GM18498 (cell line): ENCODE data around the gene PDE4D.

ENCODE experiments used
- ATAC-seq: cut with Tn5 transposase; IDR thresholded peaks from one replicate; pipeline ENCODE4 v1.9.1; 2021; ENCODE audit warnings: mild to moderate bottlenecking, moderate library complexity; ENCODE audit not compliant: unreplicated experiment

PDE4D gene

GRCh38 chr5:59893429-59894227, at the start of gene PDE4D:
PDE4D (minus strand) TSS chr5:59893726.
- no peak for ATAC-seq

- no peak for ATAC-seq
Observed at GRCh38 chr5:59937633-59938032, 44.1 kb upstream of the PDE4D start.

- no peak for ATAC-seq
Observed at GRCh38 chr5:59923465-59923864, 29.9 kb upstream of the PDE4D start.

- ATAC-seq: no peak
Observed at GRCh38 chr5:59922220-59922619, 28.7 kb upstream of the PDE4D start.

- no peak for ATAC-seq
Observed at GRCh38 chr5:59921816-59922215, 28.3 kb upstream of the PDE4D start.

DNA sequence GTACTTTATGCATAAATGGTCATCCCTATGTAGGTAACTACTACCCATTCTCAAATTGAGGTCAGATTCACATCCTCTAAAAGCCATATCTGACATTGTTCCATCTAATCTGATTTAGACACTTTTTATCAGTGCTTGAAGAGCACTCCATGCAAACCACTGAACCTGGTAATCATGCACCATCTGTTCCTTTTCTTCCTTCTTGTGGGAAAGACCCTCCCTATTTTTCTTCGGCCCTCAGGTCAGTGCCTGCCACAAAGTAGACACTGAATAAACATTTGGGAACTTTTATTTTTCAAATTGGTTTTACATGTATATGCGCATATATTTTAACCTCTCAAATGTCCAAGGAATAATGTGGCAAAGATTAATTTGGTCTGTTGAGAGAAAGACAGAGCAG, 26.0 kb upstream of the PDE4D start:
- no peak for ATAC-seq

GRCh38 chr5:59917121-59917520, 23.6 kb upstream of the PDE4D start:
- ATAC-seq: no peak

DNA sequence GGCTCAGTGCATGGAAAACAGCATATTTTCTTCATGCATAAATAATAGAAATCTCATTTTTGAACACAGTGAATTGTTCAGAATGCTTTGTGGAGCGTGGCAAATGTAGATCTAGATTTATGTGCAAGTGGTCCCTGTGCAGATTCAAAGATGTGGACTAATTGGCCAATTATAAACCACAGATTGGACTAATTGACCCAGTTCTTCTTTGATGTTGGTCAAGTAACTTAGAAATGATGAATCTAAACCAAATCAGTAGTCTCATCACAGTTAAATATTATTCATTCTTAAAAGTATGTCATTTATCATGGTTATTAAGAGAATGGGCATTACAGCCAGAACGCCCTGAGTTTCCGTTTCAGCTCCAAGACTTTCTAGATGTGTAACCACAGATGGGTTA, 11.7 kb upstream of the PDE4D start:
- ATAC-seq: no peak

GRCh38 chr5:59897075-59897474, 3.5 kb upstream of the PDE4D start:
- no peak for ATAC-seq

- ATAC-seq: no peak
Observed at GRCh38 chr5:59891962-59892643, 1.4 kb downstream of the PDE4D start.

DNA sequence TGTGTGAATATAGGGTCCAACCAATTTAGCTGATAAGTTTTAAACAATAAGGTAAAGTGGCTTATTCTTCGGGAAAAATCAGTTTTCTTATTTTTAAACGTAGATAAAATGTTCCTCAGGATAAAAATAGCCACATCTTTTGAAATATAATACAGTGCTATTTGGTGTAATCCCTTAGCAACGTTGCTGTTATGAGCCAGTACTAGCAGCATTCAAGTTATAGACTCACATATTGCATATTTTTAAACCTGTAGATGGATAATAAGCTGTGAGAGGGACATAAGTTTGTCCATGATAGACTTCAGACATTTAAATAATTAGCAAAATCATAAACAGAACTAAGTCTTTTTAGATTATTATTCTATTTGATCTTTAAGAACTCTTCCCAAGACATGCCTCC, 6.3 kb downstream of the PDE4D start:
- no peak for ATAC-seq

DNA sequence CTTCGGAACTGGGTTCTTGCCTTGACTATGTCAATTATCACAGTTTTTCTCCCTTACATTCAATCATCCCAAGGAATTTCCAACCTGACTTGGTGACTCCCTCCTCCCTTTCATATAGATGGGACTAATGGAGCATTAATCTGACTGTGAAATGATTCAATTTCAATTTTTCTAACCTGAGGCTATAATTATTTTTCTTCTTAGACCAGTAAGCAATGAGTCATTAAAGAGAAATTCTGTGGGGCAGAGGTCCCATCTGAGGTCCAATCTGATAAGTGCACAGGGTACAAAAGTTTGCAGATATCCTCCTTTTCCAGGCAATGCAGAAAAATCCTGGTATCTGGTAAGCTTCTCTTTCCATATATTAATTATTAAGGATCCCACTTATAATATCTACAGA, 18.9 kb downstream of the PDE4D start:
- ATAC-seq: no peak

DNA sequence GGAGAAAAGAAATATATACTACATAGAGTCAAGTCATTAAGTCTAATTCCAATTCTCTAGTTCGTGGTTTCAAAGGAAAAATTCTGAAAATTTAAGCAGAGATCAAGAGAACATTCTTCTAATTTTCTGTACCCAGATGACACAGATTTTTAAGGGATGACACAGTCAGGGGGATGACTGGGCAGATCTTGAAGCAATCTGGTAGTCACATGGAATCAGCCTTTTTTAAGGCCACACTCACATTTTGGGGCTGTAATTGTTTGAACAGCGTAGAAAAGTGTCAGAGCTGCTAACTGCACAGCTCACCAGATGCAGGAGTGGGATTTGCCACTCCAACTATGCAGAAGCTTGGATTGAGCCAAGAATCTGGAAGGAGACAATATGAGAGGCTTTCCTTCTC, 20.4 kb downstream of the PDE4D start:
- ATAC-seq: no peak

GRCh38 chr5:59866661-59867060, 26.9 kb downstream of the PDE4D start:
- no peak for ATAC-seq

DNA sequence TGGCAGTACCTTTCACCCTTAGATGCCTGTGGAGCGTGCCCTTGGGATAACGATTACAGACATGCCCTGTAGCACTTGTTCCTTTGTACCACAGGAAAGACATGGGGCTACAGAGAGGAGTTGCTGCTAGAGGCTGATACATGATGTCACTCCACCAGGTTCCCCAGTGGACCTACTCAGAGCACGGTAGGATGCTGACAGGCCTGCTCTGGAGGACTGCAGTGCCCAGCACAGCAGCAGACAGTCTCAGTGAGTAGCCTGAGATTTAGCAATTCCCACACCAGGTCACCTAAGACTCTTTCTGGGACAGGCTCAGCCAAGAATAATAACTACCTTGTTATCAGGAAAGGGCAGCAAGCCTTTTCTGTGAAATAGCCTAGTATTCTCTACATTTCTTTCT, 28.8 kb downstream of the PDE4D start:
- no peak for ATAC-seq

DNA sequence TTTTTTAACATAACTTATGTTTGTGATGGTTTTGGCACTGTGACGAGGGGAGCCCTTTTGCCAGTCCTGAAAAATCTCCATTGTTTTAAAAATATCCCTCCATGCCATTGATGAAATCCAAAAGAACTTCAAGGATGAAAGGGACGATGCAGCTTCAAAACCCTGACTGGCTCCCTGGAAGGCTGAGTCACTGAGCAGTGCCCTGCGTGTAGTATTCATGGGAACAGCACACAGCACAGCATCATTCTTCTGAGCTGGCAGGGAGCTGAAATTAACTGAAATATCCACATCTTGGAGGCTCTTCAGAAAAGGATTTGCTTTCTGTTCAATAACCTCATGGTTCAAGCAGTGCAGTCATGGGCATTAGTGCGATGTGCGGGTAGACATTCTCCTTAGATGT, 29.7 kb downstream of the PDE4D start:
- ATAC-seq: no peak

- no peak for ATAC-seq
Observed at GRCh38 chr5:59856358-59856757, 37.2 kb downstream of the PDE4D start.

DNA sequence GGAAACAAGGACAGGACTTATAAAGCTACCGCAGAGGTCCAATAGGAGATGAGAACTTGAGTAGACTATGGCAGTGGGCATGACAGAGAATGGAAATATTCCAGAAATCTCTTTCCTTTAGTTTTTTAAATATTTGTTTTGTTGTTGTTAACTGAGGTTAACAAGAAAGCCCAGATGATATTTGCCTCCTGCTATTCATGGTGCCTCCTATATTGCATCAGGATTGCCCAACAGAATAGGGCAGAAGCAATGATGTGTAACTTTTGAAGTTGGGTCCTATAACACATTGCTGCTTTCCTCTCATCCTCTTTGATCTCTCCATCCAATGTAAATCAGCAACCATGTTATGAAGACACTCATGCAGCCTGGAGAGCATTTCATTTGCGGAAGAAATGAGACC, 42.8 kb downstream of the PDE4D start:
- no peak for ATAC-seq

GRCh38 chr5:59847586-59847985, 45.9 kb downstream of the PDE4D start:
- no peak for ATAC-seq

GRCh38 chr5:59845730-59846129, 47.8 kb downstream of the PDE4D start:
- no peak for ATAC-seq

DNA sequence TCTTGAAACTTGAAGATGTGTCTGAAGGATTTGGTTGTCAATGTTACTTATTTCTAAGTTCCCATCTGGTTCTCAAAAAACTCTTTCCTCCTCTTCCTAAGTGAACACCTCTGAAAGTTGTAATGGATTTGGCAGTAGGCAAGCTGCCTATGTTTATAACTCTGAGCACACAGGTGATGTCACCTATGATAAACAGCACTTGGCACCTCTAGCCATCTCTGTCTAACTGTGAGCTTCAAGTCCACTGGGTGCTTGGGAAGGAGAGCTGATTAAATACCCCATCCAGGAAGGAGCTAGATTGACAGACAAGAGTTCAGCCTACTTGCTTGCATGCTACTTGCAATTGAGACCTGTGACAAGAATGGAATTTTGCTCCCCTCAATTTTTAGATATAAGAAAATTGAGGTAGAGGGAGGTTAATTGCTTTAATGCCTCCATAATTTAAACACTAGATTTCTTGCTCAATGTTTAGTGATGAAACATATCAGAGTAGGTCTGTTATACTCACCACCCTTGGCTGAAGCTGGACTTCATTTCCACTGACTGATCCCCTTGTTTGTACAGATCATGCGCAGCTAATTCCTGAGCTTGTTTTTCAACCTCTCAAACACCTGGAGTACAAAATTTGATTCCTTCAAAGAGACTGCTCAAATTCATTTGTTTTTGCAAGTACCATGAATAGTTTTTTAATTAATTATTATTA, 49.9 kb downstream of the PDE4D start:
- ATAC-seq: no peak

DNA sequence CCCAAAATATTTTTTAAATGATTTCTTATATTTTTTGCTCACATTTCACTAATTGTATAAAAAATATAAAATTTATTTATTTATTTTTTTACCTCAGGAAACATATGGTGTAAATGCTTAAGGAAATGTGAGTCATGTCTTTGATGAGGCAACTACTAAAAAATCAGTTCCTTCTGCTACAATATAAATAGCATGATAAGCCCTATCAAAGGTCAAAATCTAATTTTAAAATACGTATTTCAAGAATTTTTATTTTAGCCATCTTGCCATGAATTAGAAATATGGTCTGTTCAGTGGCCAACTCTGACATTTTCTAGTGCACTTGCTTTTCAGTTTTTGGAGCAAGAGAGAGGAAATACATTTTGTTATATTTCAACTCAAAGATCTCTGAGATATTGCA, 50.5 kb downstream of the PDE4D start:
- ATAC-seq: no peak
